Glomerular endothelial cell (primary cell): Measurements from ENCODE around the gene MELTF. TPM values are rescaled to one million over a fixed set of nuclear protein-coding genes. Genes with fewer than 3 reads are reported as not detected.

ENCODE experiments used
- DNase-seq: peaks from one replicate; pipeline ENCODE4 v3.0.0-alpha.2; 2011; ENCODE audit warnings: low read depth, low spot score; ENCODE audit errors: extremely low read depth
- total RNA-seq: library from RNA; depleted of rRNA; stranded (reverse); fragments of >200 nt; gene quantifications from 2 replicates; pipeline ENCODE4 v1.2.3, GENCODE V29; 2015

The MELTF gene
- total RNA-seq, 1 donor from 2014 or later, result 5.7 TPM

- no peak for DNase-seq
Observed at GRCh38 chr3:196969660-196970546, 59.7 kb downstream of the MELTF start.

- no peak for DNase-seq
Observed at GRCh38 chr3:196969134-196969659, 60.4 kb downstream of the MELTF start.

- DNase-seq, result no peak
Observed at GRCh38 chr3:196968233-196969133, 61.1 kb downstream of the MELTF start, which contains the start of gene PIGZ. Gene PIGZ (minus strand): TSS chr3:196968833. CDS start chr3:196952031, 16,802 bp downstream.

GRCh38 chr3:196967412-196968232, 62.0 kb downstream of the MELTF start:
- no peak for DNase-seq

- DNase-seq, result no peak
Observed at GRCh38 chr3:196966526-196967401, 62.9 kb downstream of the MELTF start.

- no peak for DNase-seq
Observed at GRCh38 chr3:196965804-196966173, 63.8 kb downstream of the MELTF start.

- no peak for DNase-seq
Observed at GRCh38 chr3:196965112-196965803, 64.4 kb downstream of the MELTF start.

- no peak for DNase-seq
Observed at GRCh38 chr3:196963631-196963953, 66.0 kb downstream of the MELTF start.

- DNase-seq, result no peak
Observed at GRCh38 chr3:196962930-196963630, 66.5 kb downstream of the MELTF start.

GRCh38 chr3:196962108-196962929, 67.3 kb downstream of the MELTF start:
- no peak for DNase-seq

- DNase-seq, result no peak
Observed at GRCh38 chr3:196954832-196955231, 74.8 kb downstream of the MELTF start.

Other genes with a start within 250 kb of the MELTF start
- gene SENP5, start 161.9 kb downstream of the MELTF start, total RNA-seq, result 30.8 and 31.1 TPM in 2 replicates
- gene NCBP2, start 87.3 kb downstream of the MELTF start, total RNA-seq, result 48.5 and 50.2 TPM in 2 replicates
- gene PIGZ, start 61.0 kb downstream of the MELTF start, total RNA-seq, result 10.6 and 10.9 TPM in 2 replicates